Activated CD4-positive, CD25-positive, alpha-beta regulatory T cell treated with anti-CD3 and anti-CD28 coated beads, Interleukin-2, amount 50 U/mL, for 24 hours (primary cell): ENCODE measurements around the gene ANKRD10.
A peak's percentile ranks its signal among the peaks of the same experiment; 100 is the strongest.

Source experiments
- ATAC-seq, 2 donors: fragments of 150-1000 bp; cut with Tn5 transposase; one replicate each; pipeline ENCODE4 v1.10.0; 2021; ENCODE audit warnings: mild to moderate bottlenecking in 1 of 2, moderate library complexity in 1 of 2

The ANKRD10 gene

DNA sequence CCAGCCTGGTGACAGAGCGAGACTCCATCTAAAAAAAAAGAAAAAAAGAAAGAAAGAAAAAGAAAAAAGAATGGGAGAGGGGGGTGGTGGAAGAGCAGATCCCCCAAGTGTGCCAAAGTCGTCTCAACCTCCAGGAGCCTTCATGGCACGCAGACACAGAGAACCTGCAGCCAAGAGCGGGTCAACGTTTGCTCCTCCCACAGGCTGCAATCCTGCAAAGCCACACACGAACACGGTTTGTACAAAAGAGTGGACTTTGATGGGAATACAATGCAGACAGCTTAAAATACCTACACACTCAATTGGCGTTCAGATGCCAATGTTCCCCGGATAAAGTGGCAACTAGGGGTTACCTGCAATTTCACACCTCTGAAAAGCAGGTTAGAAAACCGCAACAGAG is 29.4 kb downstream of the ANKRD10 start:
- no peak for ATAC-seq

DNA sequence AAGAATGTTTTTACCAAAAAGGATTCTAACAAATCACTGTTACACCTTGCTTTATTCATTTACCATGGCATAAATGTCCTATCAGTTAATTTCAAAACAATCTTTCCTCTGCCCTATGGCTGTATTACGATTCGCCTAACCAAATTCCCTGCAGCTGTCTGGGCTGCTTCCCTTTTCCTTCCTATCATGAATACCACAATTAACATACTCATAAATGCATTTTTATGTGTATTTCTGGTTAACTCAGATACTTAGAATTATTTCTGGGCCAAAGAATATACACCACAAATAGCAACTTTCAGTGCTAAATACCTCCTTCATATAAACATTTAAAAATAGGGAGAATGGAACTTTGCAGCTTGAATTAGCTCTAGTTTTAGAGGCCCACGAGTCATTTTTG is 30.4 kb downstream of the ANKRD10 start:
- no peak for ATAC-seq

DNA sequence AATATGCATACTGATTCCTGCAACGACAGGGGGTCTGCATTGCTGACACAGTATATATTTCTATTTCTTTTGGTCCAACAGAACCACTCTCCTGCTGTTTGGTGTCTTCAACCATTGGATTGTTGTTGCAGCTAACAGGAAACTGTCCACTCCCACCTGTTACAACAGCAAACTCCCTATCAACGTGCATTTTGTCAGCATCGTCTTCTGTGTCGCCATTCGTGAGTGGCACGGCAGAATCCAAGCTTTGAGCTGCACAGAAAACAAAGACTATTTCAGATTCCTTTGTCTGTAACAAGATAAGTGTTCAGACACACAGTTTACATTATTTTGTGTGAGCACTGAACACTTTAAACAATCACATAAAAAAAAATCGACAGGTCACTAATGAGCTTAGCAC is 31.3 kb downstream of the ANKRD10 start:
- no peak for ATAC-seq

DNA sequence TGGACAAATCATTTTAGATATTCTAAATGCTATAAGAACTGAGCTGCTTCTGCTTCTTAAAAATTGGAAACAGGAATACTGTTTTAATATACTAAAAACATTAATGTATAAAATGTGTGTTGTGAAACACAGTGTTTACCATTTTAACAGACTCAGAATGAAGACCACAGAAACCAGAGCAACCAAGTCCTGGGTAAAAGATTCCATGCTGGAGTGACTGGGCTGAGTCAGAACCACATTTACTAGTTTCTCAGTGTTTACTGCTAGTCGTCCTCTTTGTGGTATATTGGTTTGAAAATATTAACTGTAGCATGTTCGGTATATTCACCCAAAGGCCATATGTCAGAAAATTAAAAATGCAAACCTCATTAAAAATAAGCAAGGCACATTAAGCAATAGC is 31.9 kb downstream of the ANKRD10 start:
- peak in 1 of 2 donors; percentile 17 for ATAC-seq

DNA sequence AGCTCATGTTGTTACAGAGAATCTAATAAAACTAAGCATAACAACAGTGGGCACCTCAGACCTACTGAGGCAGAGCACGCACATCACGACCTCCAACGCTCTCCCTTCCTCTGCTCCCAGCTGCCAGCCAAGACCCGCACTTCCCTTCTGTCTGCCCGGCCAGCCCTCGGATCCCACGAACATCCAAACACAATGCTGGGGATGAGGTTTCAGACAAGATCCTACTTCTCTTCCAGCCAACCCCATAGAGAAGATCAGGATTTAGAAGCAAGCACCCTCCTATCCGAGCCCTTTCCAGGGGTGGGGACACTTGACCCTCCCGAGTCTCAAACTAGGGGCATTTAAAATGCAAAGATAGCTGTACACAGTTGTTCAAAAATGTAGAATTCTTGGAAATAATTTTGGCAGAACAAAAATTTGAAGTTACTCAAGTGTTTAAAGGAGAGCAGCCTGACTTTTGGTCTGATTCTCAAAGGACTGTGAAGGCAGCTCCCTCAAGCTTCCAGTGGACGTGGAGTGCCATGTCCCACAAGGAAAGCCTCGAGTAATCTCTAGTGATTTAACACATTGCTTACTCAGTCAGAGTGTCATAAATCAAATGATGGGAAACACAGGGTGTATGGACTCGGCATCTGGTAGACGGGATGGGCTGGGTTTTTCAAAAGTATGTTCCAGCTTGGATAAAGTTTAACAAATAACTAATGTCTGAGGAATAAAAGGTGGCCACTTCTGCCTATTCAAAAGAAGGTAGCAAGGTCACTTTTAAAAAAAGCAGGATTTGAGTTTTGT is 32.8 kb downstream of the ANKRD10 start:
- no peak for ATAC-seq

DNA sequence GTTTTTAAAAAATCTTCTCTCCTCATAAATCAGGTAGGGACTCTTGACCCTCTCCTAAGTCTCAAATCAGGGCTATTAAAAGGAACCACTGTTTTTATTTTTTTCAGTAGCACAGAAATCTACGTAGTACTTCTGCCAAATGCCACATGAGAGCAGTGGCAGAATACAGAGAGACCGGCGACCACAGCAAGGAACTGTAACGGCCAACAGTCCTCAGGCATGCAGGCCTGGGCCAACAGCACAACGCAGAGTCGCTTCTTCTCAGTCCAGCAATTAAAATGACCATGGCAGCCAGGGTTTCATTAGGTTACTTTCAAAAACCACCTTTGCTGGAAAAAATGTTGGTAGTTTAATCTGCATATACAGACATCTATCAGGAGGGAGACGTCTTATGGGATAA is 34.2 kb downstream of the ANKRD10 start:
- ATAC-seq, result no peak

DNA sequence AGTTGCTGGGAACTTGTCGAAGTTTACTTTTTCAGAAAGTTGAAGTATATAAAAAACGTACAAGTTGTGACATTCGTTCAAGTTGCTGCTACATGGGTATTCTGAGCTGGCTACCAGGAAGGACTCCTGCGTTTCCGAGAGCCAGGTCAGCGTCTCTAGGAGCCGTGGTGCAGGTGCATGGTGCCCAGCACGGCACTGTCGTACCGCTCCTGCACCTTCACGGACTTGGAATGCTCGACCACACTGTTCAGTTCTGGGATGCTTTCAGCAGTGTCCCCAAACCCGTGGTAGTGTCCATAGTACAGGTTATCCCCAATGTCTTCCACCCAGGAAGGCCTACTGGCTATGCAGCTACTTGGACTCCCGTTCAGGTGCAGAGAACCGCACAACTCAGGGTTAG is 35.4 kb downstream of the ANKRD10 start:
- ATAC-seq, result no peak

DNA sequence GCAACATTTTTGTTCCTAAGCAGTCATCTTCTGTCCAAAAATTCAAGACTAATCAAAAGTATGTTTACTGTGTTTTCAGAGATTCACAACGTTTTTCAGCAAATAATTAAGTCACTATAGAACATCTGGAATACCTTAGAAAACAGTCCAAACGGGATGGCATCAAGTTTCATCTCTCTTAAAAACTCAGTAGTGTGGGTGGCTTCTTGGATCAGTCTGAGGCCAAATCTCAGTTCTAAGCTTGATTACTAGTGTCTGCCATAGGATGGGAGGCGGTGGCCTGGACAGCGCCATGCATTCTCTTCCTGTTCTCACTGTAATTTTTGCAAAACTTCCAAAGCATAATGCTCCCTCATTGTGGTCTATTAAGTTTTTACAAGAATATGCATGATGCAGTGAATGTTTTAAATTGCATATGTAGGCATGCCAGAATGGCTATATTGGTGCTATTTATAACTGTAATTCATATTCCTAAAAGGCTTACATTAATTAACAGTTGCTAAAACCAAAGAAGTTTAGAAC is 37.1 kb downstream of the ANKRD10 start:
- no peak for ATAC-seq

DNA sequence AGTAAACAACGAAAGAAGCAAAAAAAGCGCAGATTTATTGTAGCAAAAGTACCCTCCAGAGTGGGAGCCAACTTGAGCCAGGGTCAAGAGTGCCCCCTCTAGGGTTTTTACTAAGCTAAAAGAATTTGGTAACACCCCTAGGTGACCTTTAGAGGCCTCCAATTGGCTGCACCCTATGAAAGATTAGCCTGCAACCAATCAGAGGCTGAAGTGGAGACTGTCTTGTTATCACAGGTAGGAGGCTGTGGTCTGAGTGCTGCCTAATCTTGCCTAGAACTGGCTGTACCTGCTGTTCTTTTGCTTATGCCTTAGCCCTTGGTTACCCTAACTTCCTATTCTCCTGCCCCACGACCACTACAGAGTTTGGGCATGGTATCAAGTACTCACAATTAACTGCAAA is 38.3 kb downstream of the ANKRD10 start:
- peak in 1 of 2 donors; percentile 33 for ATAC-seq

DNA sequence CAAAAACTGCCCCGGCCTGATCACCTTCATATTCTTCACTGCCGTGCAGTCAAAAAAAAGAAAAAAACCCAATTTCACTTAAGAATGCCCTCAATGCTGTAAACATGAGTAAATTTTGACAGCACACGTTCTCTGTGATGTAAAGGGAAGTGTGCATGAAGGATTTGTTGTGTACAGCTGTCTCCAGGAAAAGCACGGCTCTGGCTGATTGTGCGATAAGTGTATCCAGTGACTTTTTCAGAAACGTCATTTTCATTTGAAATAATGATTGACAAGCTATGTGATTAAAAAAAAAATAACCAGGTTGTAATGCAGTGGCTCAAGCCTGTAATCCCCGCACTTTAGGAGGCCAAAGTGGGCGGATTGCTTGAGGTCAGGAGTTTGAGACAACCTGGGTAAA is 39.6 kb downstream of the ANKRD10 start:
- no peak for ATAC-seq

DNA sequence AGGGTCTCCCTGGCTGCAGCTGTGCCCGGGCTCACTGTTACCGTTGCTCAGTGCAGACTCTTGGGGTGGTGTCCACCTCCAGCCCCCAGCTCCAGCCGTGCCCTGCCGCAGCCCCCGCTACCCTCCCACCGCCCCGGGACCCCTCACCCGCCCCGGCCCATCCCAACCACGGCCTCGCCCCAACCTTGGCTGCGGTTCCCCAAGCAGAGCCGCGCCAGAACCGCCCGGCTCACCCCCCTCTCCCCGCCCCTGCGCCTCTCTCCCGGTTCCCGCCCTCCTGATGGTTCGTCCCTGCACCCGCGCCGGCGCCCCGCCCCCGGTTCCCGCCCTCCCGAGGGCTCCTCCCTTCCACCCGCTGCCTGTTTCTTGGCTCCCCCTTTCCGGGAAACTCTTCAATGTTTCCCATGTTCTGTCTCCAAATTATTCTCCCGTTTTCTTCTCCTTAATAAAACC is 40.3 kb downstream of the ANKRD10 start:
- peak; percentile 61 to 65 for ATAC-seq

DNA sequence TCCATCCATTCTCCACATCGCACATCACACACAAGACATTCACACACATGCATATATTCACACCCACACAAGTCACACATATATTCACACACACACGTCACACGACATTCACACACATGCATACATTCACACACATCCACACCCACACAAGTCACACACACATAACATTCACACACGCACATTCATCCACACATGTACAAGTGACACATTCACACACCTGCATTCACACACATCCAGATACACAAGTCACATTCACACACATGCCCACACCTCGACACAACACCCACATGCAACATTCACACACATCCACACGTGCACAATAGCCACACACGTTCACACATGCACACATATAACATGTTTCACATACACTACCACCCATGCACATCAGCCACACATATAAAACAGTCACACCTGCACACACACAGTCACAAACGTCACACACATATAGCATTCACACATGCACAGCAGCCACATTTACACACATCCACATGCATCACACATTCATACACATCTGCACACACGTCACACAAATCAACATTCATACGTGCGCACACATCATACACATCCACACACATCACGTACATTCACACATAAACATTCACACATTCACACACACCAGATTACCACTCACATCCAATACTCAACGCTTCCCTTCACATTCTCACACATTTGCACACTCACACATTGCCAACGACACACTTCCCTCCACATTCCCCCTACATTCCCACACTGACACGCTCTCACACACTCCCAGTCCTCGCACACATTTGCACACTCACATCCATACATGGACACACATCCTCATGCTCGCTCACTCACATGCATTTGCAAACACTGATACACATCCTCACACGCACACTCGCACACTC is 41.0 kb downstream of the ANKRD10 start:
- ATAC-seq, result no peak

DNA sequence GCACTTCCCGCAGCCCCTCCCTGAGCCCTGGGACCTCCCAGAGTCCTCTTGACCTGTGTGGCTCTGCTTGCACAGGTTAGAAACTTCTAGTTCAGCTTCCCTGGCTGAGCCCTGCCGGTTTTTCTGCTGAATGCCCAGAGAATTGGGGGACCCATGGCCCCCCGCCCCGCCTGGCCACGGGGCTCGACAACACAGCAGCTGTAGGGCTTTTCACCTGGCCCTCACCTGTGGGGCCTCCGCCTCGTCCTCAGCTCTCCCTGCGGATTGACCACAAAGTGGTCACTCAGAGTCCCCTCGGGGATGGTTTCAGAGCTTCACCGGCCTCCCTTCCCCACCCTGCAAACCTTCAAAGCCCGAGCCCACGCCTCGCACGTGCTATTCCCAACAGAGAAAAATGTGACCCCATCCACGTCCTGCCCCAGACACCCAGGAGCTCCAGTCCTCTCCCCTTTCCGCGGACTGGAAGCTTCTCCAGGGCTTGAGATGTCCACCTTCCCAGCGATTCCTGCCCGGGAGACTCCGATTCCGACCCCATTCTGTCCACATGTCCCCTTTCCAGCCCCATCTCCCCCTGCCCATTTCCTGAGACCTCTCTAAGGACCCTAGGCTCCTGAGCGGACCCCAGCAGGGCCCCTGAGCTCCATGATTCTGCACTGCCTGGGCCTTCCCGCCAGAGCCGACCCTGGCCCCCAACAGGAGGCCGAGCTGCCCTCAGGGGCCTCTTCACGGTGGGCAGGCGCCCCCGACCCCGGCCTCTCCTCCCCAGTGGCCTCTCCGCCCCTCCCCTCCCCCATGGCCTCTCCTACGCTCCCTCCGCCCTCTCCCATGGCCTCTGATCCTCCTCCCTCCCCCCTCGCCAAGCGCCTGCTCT is 41.9 kb downstream of the ANKRD10 start:
- no peak for ATAC-seq

DNA sequence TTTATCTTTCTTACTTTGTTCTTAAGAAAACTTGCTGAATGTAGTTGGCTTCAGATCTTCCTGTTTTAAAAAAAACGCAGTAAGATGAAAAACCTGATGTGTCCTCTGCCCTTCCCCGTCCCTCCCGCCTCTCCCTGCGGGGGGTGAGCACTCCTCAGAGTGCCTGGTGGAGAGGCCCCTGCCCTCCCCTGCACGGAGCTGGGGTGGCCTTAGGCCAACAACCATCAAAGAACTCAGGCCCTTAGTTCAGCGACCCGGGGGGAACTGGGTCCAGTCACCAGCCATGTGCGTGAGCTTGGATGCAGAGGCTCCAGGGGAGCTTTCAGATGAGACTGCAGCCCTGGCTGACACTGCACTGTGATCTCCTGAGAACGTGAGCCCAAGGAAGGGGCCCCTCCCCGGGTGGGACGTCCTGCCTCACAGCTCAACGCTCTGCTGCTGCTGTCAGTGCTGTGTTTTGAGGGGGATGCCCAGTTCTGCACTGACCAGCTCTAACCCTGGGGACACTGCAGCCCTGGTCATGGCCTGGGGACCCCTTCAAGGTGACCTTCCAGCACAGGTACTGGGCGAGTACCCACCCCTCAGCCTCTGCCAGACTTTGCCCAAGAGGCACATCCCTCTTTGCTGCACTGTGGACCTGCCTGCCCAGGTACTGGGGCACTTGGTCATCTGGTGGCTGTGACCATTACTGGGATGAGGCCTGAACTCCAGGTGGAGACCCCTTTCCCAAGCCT is 42.7 kb downstream of the ANKRD10 start:
- ATAC-seq, result no peak

DNA sequence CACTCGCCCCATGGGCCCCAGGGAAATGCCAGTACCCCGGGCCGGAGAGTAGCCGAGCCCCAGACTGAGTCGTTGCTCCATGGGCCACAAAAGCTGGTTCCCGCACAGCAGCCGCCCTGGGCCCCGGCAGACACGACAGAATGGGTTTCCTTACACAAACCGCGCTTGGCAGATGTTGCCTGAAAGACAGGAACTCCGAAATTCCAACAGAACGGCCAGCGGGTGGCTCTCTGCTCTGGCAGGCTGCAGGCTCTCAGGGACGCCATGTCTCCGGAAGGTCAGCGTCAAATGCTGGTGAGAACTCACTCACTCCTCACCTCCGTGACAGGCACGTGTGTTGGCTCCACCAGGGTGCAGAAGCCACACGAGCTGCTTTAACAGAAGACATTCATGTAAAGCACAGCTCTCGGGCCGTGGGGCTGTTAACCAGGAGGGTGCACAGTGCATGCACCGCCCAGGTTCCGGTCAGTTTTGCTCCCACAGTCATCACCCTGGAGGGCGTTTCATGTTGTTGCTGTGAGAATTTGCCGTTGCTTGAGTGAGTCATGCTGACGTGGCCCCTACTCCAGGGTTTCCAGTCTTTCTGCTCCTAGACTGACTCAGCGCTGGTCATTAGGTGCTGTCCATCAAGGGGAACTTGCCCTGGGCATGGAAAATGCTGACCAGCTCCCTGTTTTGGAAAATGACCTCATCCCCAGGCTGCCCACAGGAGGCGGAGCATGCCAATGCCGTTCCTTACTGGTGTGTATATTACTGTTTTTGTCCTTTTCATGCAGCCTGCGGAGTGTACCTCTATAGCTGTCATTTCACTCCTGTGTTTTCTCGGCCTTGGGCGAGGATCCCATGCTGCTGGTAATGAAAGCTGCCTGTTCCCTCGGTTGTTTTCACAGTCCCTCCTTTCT is 44.8 kb downstream of the ANKRD10 start:
- peak; percentile 25 to 26 for ATAC-seq

DNA sequence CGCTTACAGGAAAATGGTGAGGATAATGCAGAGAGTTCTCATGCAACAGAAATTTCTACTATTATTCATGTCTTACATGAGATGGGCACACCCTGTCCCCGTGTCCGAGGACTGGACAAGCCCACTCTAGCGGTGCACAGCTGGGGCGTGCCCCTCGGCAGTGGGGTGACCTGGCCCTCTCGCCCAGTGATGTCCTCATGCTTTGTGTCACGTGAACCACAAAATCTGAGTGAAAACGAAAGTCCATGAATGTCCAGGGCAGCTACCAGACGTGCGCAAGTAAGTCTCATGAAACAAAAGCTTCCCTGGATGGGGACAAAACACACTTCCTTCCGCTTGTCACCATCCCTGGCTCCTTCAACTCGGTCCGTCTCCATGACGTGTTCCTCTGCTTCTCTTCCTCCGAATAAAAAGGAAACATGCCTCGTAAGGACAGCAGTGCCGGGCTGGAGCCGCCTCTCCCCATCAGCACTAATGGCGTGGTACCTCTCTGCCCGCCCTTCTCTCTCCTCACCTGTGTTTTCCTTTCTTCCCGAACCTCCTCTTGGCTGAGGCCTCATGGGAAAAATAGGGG is 45.6 kb downstream of the ANKRD10 start:
- ATAC-seq, result no peak

DNA sequence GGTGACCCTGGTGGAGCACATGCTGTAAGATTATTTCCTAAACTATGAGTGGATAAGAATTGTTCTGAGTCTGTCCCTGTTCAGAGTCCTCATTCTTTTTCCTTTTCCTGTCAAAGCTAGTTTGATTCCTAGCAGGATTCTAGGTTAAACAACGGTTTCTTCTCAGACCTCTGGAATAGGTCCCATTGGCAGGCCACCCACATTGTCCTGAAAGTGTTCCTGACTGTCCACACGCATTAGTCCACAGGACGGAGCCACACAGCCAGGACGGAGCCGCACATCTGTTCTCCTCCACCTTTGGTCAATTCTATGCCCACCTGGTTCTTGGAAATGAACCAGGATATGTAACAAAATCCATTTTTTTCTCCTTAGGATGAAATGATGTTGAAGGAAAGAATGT is 46.1 kb downstream of the ANKRD10 start:
- ATAC-seq, result no peak

DNA sequence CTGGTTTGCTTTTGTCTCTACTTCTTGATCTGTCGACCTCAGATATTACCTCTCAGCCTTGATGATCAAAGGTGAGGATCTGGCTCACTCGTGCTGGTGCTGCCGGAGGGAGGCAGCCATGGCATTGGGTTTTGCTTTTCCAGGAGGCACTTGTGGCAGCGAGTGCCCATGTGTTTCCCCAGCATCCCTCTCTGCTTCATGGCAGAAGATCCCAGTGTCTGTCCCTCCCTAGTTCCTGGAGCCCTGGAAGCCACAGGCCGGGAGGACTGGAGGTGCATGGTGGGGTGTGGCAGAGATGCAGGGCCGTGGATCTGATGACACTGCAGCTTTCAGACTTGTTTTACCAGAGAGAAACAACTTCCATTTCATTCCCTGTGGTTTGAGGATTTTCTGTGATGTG is 47.5 kb downstream of the ANKRD10 start:
- ATAC-seq, result no peak

DNA sequence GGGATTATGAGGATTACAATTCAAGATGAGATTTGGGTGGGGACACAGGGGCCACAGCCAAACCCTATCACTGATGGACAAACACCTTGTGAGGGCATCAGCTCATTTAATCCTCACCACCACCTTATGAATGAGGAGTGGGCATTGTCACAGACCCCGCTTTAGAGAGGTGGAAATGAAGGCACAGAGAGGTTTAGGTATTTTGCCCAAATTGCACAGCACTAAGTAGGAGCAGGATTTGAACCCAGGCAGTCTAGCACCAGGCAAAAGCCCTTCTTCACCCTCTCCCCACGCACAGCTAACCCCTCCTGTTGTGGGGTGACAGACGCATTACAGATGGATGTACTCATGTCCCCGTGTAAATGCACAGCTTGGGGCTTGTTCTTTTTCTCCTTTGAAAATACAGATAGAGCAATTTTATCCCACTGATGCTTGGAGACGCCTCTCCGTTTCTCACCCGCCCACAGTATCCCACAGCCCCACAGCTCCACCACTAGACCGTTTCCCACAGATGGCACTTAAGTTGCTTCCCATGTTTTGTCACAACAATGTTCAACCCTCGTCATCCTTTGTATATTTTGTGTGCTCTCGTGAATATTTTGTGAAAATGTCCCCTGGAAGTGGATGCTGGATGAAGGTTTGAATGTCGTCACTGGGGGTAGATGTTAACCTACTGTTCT is 48.2 kb downstream of the ANKRD10 start:
- no peak for ATAC-seq

DNA sequence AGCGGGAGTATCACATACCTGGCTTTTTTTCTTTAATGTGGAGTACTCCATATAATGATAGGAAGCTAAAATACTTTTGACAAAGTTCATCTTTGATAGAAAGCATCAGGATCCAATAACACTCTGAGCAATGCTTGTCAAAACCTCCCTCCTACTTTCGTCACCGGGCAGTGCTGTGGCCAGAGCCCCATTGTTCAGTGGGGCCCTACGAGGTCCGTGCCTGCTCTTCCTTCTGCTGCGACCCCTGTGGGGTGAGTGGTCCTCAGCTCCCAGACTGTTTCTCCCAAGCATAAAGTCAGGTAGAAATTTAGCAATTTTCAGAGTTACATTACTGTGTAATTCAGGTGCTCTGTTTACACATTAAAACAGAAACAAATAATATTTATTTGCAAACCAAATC is 51.2 kb downstream of the ANKRD10 start:
- ATAC-seq, result no peak
